ENCODE measurements around the gene NXNL2.

DNA sequence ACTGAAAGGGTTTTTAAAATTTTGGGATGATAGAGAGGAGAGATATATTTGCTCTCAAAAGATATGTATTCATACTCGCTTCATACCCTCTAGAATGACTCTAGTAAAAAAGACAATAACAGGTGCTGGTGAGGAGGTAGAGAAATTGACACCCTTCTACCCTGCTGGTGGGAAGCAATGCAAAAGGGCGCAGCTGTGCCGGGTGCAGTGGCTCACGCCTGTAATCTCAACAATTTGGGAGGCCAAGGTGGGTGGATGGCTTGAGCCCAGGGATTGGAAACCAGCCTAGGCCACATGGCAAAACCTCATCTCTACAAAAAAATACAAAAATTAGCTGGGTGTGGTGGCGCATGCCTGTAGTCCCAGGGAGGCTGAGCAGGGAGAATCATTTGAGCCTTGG is 33.9 kb upstream of the NXNL2 start:
- TF ChIP-seq SUZ12 (IDR thresholded peaks at IDR 0.05; ENCODE audit: unreplicated experiment): no peak
- no peak for TF ChIP-seq CREB1 (IDR thresholded peaks at IDR 0.05; ENCODE audit: low read depth)
- no peak for TF ChIP-seq NFIC (IDR thresholded peaks at IDR 0.05; ENCODE audit: low read depth, low read length)
- TF ChIP-seq RFX5 (IDR thresholded peaks at IDR 0.05; ENCODE audit: low read depth, low read length): no peak
- TF ChIP-seq, protein P1, sequence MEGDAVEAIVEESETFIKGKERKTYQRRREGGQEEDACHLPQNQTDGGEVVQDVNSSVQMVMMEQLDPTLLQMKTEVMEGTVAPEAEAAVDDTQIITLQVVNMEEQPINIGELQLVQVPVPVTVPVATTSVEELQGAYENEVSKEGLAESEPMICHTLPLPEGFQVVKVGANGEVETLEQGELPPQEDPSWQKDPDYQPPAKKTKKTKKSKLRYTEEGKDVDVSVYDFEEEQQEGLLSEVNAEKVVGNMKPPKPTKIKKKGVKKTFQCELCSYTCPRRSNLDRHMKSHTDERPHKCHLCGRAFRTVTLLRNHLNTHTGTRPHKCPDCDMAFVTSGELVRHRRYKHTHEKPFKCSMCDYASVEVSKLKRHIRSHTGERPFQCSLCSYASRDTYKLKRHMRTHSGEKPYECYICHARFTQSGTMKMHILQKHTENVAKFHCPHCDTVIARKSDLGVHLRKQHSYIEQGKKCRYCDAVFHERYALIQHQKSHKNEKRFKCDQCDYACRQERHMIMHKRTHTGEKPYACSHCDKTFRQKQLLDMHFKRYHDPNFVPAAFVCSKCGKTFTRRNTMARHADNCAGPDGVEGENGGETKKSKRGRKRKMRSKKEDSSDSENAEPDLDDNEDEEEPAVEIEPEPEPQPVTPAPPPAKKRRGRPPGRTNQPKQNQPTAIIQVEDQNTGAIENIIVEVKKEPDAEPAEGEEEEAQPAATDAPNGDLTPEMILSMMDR (IDR thresholded peaks at IDR 0.05 in 2 of 3, conservative IDR thresholded peaks at IDR 0.05 in 1 of 3; ENCODE audit: control insufficient read depth in 2 of 3, extremely low read depth in 1 of 3, insufficient read depth in 1 of 3, low read depth in 3 of 3, low read length in 3 of 3): no peak
- no peak for TF ChIP-seq POLR2A (IDR thresholded peaks at IDR 0.05; ENCODE audit: low read depth, low read length)
- no peak for TF ChIP-seq HDAC6 (IDR thresholded peaks at IDR 0.05; ENCODE audit: unreplicated experiment)
- TF ChIP-seq, protein P2, sequence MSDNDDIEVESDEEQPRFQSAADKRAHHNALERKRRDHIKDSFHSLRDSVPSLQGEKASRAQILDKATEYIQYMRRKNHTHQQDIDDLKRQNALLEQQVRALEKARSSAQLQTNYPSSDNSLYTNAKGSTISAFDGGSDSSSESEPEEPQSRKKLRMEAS (IDR thresholded peaks at IDR 0.05; ENCODE audit: low read depth, low read length): no peak
- TF ChIP-seq BCL11A (IDR thresholded peaks at IDR 0.05; ENCODE audit: low read depth, low read length): no peak
- no peak for TF ChIP-seq JUNB (IDR thresholded peaks at IDR 0.05)
- no peak for TF ChIP-seq RCOR1 (conservative IDR thresholded peaks at IDR 0.05; ENCODE audit: low read depth, low read length)
- no peak for TF ChIP-seq TCF3 (IDR thresholded peaks at IDR 0.05; ENCODE audit: borderline replicate concordance, insufficient read depth, low read depth, low read length)
- TF ChIP-seq ETV6 (conservative IDR thresholded peaks at IDR 0.05 in 1 of 2, IDR thresholded peaks at IDR 0.05 in 1 of 2; ENCODE audit: borderline replicate concordance in 1 of 2, low read depth in 1 of 2): no peak
- TF ChIP-seq BHLHE40 (IDR thresholded peaks at IDR 0.05; ENCODE audit: borderline replicate concordance in 1 of 2, low read depth in 2 of 2, low read length in 1 of 2): no peak
